ENCODE data around the gene LYL1.

Gene LYL1

DNA sequence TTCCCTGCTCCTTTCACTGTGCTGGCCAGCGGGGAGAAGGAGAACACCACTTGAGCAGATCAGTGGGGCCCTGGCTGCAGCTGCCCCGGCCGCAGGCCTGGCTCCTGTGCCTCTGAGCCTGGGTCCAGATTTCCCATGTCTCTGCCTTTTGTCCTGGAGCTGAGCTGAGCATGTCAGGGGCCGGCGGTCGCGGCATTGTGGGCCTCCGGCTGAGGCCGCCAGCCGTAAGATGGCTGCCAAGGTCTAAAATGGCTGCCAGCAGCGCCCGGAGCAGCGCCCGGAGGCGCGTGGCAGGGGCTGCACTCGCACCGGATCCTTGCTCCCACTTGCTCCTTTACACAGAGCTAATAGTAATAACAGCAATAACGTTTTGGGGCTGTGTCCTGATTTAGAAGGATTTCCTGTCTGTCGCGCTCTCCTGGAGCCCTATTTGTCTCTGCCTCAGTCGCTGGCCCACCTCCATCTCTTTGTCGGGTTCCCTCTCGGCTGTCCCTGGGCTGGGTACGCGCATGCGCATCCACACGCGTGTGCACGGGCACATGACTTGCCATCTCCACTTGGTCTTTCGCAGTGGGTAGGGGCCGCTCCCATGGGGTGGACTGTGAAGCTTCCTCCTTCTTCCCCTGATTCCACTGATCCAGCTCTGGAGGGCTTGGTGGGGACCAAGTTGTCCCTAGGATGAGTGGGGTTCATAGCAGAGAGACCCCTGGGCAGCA lies 32.1 kb downstream of the LYL1 start:
- TF ChIP-seq, protein P1, sequence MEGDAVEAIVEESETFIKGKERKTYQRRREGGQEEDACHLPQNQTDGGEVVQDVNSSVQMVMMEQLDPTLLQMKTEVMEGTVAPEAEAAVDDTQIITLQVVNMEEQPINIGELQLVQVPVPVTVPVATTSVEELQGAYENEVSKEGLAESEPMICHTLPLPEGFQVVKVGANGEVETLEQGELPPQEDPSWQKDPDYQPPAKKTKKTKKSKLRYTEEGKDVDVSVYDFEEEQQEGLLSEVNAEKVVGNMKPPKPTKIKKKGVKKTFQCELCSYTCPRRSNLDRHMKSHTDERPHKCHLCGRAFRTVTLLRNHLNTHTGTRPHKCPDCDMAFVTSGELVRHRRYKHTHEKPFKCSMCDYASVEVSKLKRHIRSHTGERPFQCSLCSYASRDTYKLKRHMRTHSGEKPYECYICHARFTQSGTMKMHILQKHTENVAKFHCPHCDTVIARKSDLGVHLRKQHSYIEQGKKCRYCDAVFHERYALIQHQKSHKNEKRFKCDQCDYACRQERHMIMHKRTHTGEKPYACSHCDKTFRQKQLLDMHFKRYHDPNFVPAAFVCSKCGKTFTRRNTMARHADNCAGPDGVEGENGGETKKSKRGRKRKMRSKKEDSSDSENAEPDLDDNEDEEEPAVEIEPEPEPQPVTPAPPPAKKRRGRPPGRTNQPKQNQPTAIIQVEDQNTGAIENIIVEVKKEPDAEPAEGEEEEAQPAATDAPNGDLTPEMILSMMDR (IDR thresholded peaks at IDR 0.05; ENCODE audit: insufficient read depth, low read length, missing control alignments), result no peak
- no peak overlapping the region for H3K4me3 ChIP-seq (ENCODE audit: low read depth, low read length)
- ChIA-PET CTCF (interaction anchor here (1.0 to 30.9 kb wide), 9 partner anchors 8 to 105 kb away, joined by 3 to 550 read pairs (median 12); no protein-coding TSS in a partner anchor), POLR2A (no interaction called here)
- DNase-seq (ENCODE audit: low read depth, low spot score), result no peak

DNA sequence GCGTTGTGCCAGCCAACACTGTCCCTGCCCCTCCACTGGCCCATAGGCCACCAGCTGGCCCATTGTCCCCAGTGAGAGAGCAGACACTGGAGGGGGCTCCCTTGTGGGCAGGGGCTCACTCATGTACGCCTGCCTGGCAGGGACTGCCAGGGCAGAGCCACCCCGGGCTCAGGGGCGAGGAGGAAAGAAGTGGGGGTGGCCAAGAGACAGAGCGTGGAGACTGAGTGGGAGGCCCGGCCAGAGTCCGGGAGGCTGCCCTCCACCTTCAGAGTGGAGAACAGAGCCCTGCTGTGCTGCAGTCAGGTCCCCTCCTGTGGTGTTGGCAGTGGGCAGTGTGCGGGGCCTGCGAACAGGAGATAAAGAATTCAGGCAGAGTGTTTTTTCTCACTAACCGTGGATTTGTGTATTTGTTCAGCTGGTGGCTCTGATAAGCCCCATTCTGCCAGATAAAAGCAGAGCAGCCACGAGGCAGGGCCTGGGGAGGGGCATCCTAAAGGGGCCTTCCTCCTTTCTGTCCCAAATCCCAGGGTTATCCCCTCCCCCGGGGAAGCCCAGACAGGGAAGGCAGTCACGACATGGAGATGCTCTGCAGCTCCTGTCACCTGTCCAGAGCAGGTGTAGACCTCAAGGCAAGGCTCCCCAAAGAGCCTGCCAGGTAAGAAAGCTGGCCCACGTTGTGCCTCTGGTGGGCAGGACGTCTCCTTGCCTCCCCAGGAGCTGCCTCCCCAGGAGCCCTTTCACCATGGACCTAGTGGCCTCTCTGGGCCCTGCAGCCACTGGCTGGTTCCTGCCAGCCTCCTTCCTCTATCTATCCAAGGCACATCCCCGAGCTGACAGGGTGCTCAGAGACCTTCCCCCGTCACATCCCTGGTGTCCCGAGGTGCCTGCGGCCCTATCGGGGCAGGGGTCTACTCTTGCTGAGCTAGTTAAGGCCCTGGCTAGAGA lies 33.0 kb downstream of the LYL1 start:
- H3K4me3 ChIP-seq (ENCODE audit: low read depth, low read length), result no peak overlapping the region
- POLR2A ChIA-PET, result no interaction called here

DNA sequence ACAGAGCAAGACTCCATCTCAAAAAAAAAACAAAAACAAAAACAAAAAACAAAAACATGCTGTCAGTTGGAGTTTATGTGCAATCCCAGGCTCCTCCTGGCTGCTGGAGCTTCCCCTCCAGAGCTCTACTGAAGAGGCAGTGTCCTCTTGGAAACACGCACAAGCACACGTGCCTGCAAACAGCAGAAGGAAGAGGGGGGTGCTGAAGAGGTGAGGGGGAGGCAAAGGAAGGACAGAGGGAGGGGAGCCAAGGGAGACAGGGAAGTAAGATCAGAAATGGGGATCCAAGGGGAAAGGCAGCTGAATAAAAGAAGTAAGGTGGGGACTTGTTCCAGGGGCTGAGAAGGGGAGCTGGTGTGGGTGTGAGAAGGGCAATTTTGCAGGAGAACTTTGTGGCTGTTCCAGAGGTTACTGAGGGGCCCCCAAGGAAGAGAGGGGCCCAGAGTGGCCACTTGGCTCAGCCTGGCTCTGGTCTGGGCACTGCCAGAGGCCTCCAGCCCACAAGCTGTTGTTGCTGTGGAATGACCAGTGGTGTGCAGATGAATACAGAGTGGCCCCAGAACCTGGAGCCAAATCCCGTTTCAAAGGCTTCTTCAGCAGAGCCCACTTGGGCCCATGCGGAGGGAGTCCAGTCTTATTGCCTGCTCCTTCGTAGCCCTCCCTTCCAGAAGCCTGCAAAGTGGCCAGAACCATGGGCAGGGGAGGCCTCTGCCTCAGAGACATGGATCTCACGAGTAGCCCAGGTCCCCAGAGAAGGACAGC lies 34.4 kb downstream of the LYL1 start:
- CTCF ChIA-PET, result interaction anchor here (0.9 to 30.9 kb wide), 10 partner anchors 10 to 103 kb away, joined by 3 to 550 read pairs (median 4); no protein-coding TSS in a partner anchor
- no peak overlapping the region for H3K4me3 ChIP-seq (ENCODE audit: low read depth, low read length)
- TF ChIP-seq, protein P1 (IDR thresholded peaks at IDR 0.05; ENCODE audit: insufficient read depth, low read length, missing control alignments), result no peak
- POLR2A ChIA-PET, result interaction anchor here (0.6 to 1.5 kb wide), 3 partner anchors 14 to 242 kb away, joined by 3 to 5 read pairs (median 4); no protein-coding TSS in a partner anchor
- no peak for DNase-seq (ENCODE audit: low read depth, low spot score)

More for the DNA sequence above, 33.0 kb downstream of the LYL1 start:
- TF ChIP-seq, protein P1 (IDR thresholded peaks at IDR 0.05; ENCODE audit: insufficient read depth, low read length, missing control alignments), result no peak
- CTCF ChIA-PET, result interaction anchor here (1.0 to 30.9 kb wide), 9 partner anchors 9 to 104 kb away, joined by 3 to 550 read pairs (median 12); no protein-coding TSS in a partner anchor
- no peak for DNase-seq (ENCODE audit: low read depth, low spot score)

DNA sequence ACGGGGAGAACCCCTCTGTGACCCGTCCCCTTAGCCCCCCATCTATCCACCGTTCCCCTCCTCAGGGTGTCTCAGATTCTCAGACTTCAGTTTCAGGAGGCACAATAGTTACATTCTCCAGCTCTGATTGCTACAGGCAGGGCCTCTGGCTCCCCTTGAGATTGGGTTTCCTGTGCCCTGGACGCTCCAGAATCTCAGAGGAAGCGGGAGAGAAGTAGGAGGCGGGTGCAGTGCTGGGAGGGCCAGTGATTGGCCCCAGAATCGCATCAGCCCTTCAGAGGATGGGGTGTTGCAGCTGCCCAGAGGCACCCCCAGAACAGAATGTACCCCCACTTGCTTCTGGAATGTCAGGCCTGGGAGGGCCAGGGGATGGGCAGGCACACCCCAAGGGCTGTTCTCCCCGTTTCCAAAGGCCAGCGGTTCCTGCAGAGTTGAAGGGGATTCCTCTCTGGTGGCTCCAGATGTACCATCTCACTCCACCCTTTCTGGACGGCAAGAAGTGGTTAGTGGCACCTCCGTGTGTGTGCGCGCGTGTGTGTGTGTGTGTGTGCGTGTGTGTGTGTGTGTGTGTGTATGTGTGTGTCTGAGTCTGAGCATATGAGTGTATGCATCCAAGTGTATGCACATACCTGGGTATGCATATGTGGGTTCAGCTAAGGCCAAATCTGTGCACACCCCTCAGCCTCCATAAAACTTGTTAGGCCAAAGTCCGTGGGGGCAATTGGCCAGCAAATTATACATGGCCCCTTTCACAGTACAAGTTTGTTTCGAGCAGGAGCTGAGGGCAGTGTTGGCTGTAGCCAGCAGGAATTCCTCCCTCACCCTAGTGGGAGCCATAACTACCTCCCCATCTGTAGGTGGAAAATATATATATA lies 35.5 kb downstream of the LYL1 start:
- no peak overlapping the region for H3K4me3 ChIP-seq (ENCODE audit: low read depth, low read length)
- ChIA-PET CTCF (interaction anchor here (1.1 to 30.9 kb wide), 9 partner anchors 9 to 102 kb away, joined by 3 to 550 read pairs (median 5); no protein-coding TSS in a partner anchor), POLR2A (interaction anchor here (0.7 to 1.5 kb wide), 2 partner anchors 13 to 241 kb away, joined by 3 to 5 read pairs; no protein-coding TSS in a partner anchor)
- TF ChIP-seq, protein P1 (IDR thresholded peaks at IDR 0.05; ENCODE audit: insufficient read depth, low read length, missing control alignments), result no peak
- DNase-seq (ENCODE audit: low read depth, low spot score), result no peak

DNA sequence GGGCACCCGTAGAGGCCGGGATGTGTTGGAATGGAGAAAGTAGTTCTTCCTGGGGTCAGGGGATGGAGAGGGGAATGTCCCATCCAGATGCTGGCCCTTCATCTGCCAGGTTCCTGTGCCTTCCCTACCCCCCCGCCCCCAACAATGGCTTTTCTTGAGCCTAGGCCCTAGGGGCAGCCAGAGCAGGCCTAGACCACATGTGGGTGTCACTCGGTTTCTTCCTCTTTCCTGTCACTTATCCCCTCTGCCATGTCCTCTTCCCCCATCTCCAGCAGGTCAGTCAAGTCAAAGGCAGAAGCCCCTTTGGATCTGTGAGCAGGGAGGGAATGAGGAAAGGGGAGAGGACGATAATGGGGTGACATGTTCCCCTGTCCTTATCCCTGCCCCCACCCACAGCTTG lies 36.4 kb downstream of the LYL1 start:
- DNase-seq (ENCODE audit: low read depth, low spot score), result no peak
- CTCF ChIA-PET, result interaction anchor here (1.5 to 22.5 kb wide), 5 partner anchors 16 to 101 kb away, joined by 4 to 550 read pairs (median 427); no protein-coding TSS in a partner anchor
- POLR2A ChIA-PET, result no interaction called here
- TF ChIP-seq, protein P1 (IDR thresholded peaks at IDR 0.05; ENCODE audit: insufficient read depth, low read length, missing control alignments), result no peak
- H3K4me3 ChIP-seq (ENCODE audit: low read depth, low read length), result no peak overlapping the region
